SJCRH30 (cell line): ENCODE data around the gene VPS13D. TPM values are rescaled to one million over a fixed set of nuclear protein-coding genes. Genes with fewer than 3 reads are reported as not detected.

ENCODE experiments used
- DNase-seq, 2 experiments: peaks; one replicate each; pipeline ENCODE4 v3.0.0-alpha.2; 2015 to 2020
- H3K27ac ChIP-seq: fragments of 250-450 bp; sonication (Bioruptor Pico); 2 replicates; pipeline ENCODE4 v1.5.1; 2020; ENCODE audit warnings: mild to moderate bottlenecking, moderate library complexity
- H3K27me3 ChIP-seq: fragments of 250-450 bp; sonication (Bioruptor Pico); 2 replicates; pipeline ENCODE4 v1.5.1; 2020; ENCODE audit warnings: mild to moderate bottlenecking, moderate library complexity
- H3K36me3 ChIP-seq: fragments of 250-450 bp; sonication (Bioruptor Pico); 2 replicates; pipeline ENCODE4 v1.5.1; 2020; ENCODE audit warnings: mild to moderate bottlenecking, moderate library complexity
- H3K4me1 ChIP-seq: fragments of 250-450 bp; sonication (Bioruptor Pico); 2 replicates; pipeline ENCODE4 v1.5.1; 2020; ENCODE audit warnings: mild to moderate bottlenecking, moderate library complexity
- H3K4me3 ChIP-seq: fragments of 250-450 bp; sonication (Bioruptor Pico); 2 replicates; pipeline ENCODE4 v1.5.1; 2020; ENCODE audit warnings: mild to moderate bottlenecking, moderate library complexity
- H3K9me3 ChIP-seq: fragments of 250-450 bp; sonication (Bioruptor Pico); replicated peaks from 2 replicates; pipeline ENCODE4 v1.5.1; 2020; ENCODE audit warnings: mild to moderate bottlenecking, moderate library complexity
- total RNA-seq: library from RNA; depleted of rRNA; stranded (reverse); fragments of >200 nt; shearing (Covaris generic); gene quantifications from 2 replicates; pipeline ENCODE4 v1.2.3, GENCODE V29; 2014

The VPS13D gene
- total RNA-seq, 1 experiment from 2014 or later: 33.1 TPM

DNA sequence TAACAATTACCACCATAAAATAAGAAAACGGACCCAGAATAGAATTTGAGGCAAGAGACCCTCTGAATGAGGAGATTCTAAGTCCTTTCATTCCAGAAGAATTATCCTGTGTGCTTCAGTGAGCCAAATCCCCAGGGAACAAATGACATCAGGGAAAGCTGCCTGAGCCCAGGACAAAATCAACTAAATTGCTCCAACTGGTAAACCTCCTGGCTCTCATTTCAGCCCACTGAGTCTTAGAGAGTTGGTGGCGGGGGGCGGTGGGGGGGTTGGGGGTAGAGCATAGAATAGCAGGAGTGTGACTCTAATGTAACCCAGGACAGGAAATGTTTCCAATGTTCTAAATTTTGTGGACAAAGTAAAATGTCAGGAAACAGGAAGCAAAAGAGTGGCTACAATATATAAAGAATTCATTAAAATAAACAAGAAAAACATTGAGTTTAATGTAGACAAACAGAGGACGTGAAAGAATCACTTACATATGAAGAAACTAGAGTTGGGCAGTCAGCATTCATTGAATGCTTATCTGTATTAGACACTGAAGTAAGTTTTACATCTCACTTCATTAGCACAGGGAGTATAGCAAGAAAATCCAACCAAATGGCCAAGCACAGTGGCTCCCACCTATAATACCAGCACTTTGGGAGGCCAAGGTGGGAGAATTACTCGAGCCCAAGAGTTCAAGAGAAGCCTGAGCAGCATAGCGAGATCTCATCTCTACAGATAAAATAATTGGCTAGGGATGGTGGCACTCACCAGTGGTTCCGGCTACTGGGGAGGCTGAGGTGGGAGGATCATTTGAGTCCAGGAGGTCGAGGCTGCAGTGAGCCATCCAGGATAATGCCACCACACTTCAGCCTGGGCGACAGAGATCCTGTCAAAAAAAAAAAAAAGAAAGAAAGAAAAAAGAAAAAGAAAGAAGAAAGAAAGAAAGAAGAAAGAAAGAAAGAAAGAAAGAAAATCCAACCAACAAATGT is 313.1 kb downstream of the VPS13D start:
- no peaks in the 10 kb centered on the region for H3K9me3 ChIP-seq
- H3K4me3 ChIP-seq: no peak overlapping the region
- H3K36me3 ChIP-seq: no peaks in the 10 kb centered on the region
- H3K27me3 ChIP-seq: no peaks in the 10 kb centered on the region
- no peak overlapping the region for H3K27ac ChIP-seq
- DNase-seq: peak in 1 of 2 experiments; percentile 38
- peaks cover 21% of the 10 kb centered on the region for H3K4me1 ChIP-seq

DNA sequence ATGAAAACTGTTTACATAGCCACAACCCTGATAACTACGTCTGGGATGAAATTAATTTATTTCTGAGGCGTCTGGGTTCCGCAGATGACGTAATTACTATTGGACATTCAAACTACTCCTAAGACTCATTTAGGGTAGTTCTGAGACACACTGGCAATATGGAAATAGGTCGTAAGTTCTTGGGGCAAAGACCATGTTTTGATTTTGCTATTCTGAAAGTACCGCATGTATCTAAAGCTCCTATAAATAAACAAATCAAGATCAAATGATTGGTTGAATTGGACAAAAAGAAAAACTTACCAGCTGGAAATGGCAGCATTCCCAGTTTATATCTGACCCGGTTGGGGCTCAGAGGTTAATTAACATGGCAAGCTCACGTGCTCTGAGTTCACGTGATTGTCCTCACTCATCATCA is 313.9 kb downstream of the VPS13D start:
- H3K9me3 ChIP-seq: no peaks in the 10 kb centered on the region
- H3K4me1 ChIP-seq: peaks cover 28% of the 10 kb centered on the region
- no peak overlapping the region for H3K4me3 ChIP-seq
- no peak for DNase-seq
- no peak overlapping the region for H3K27ac ChIP-seq
- H3K27me3 ChIP-seq: no peaks in the 10 kb centered on the region
- H3K36me3 ChIP-seq: no peaks in the 10 kb centered on the region

GRCh38 chr1:12544357-12544756 is 314.5 kb downstream of the VPS13D start:
- H3K27ac ChIP-seq: no peak overlapping the region
- no peaks in the 10 kb centered on the region for H3K27me3 ChIP-seq
- no peaks in the 10 kb centered on the region for H3K9me3 ChIP-seq
- no peaks in the 10 kb centered on the region for H3K36me3 ChIP-seq
- H3K4me3 ChIP-seq: no peak overlapping the region
- DNase-seq: no peak
- peaks cover 33% of the 10 kb centered on the region for H3K4me1 ChIP-seq

DNA sequence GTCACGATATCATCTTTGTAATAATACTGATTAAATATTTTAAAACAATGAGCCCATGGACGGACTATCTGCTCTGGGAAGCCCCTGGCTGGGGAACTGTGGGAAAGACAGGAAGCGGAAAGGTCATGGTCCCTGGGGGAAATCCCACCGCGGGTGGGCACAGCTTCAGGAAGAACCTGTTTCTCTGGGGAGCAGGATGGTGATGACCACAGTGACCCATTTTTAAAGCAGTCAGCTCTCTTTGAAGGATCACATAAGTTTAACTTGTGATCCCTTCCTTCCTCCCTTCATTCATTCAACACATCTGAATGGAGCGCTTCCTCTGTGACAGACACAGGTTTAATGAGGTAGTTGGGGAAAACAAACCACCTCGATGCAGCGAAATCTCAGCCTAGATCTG is 315.2 kb downstream of the VPS13D start:
- no peaks in the 10 kb centered on the region for H3K36me3 ChIP-seq
- H3K4me3 ChIP-seq: no peak overlapping the region
- DNase-seq: no peak
- peaks cover 37% of the 10 kb centered on the region for H3K4me1 ChIP-seq
- no peaks in the 10 kb centered on the region for H3K9me3 ChIP-seq
- H3K27ac ChIP-seq: no peak overlapping the region
- H3K27me3 ChIP-seq: no peaks in the 10 kb centered on the region

DNA sequence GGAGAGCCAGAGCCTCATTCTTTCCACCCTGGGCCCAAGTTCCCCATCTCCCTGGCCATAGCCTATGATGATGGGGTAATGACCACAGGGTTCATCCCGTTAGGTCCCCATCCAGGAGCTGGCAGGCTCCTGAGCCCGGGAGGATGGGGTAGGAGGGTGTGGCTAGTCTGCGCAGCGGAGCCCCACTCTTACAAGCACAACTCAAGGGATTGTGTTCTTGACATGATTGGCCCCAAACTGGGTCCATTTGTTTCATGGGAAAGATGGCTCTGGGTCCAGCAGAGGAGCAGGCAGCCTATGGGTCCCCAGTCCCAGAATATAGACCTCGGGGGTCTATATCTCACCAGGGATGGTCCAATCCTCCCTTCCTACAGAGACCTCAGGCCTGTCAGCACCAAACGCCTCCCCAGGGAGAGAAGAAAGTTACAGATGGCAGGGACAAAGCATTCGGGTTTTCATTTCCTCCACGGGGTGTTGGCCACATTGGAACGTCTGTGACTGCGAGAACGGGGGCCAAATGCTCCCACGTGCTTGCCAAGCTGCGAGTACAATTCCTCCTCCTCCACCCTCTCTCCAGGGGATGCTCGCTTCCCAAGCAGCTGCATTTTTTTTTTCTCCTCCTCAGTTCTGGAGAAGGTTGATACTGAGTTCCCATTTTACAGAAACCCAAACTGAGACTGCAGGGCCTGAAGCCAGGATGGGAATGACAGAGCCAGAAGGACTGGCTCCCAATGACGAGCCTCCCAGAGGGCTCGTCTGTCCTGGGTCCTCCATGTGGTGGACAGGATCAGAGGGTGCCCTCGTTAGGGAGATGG is 317.1 kb downstream of the VPS13D start:
- Histone ChIP-seq H3K4me3 (no peak overlapping the region), H3K27me3 (no peaks in the 10 kb centered on the region), H3K4me1 (peaks cover 37% of the 10 kb centered on the region), H3K36me3 (no peaks in the 10 kb centered on the region), H3K9me3 (no peaks in the 10 kb centered on the region), H3K27ac (no peak overlapping the region)
- no peak for DNase-seq

DNA sequence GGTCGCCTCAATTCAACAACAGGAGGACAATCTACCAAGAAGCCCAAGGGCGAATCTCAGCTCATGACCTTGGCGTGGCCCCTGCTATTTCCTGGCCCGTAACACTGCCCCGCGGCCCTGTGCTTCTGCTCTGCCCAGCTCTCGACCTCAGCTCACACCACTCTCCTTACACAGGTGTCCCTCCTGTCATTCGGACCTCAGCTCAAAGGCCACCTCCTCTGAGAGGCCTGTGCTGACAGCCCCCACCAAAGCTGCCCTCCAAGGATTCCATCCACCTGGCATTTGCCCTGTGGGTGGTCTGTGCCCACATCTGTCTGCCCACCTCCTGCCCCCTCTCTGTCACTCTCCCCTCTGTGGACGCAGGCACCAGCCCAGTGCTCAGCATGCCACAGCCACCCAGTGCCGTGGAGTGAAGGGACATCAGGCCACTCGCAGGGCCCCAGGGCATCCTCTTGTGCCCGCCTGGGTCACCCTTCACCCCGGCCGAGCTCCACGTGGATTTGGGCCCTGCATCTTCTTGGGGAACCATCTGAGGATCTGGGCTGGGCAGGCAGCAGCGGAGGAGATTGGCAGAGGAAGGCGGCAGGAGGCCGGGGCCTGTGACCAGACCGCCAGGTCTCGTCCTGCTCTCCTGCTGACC is 317.9 kb downstream of the VPS13D start:
- no peak for DNase-seq
- Histone ChIP-seq H3K4me1 (peaks cover 37% of the 10 kb centered on the region), H3K9me3 (no peaks in the 10 kb centered on the region), H3K27ac (no peak overlapping the region), H3K36me3 (no peaks in the 10 kb centered on the region), H3K4me3 (no peak overlapping the region), H3K27me3 (no peaks in the 10 kb centered on the region)

- Histone ChIP-seq H3K36me3 (no peaks in the 10 kb centered on the region), H3K4me1 (peaks cover 44% of the 10 kb centered on the region), H3K27me3 (no peaks in the 10 kb centered on the region), H3K27ac (peak overlapping the region; percentile 96), H3K4me3 (peak overlapping the region; percentile 37), H3K9me3 (no peaks in the 10 kb centered on the region)
- DNase-seq: no peak
Observed at GRCh38 chr1:12548279-12548972, 318.6 kb downstream of the VPS13D start.

DNA sequence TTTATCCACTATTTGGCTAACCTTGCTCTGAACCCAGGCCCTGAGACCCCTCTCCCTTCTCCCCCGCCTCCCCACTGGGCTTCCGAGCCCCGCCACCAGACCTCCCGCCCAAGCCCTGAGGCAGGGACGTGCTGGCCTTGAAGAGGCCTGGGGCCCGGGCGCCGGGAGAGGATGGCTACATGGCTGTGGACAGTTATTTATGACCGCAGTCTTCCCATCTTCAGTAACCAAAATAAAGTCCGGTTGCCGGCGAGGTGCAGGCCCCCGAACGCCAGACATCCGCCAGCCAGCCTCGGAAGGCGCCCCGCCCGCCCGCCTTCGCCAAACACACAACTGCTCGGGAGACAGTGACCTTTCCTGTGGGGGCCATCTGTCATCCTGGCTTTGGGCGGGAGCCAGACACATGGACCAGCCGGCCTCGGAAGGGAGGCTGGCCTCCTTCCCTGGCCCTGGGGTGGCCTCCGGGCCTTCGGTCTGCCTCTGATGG is 319.2 kb downstream of the VPS13D start:
- H3K4me1 ChIP-seq: peaks cover 50% of the 10 kb centered on the region
- DNase-seq: peak; percentile 87 to 88
- H3K27me3 ChIP-seq: no peaks in the 10 kb centered on the region
- no peaks in the 10 kb centered on the region for H3K36me3 ChIP-seq
- H3K4me3 ChIP-seq: peak overlapping the region; percentile 37
- peak overlapping the region; percentile 96 for H3K27ac ChIP-seq
- no peaks in the 10 kb centered on the region for H3K9me3 ChIP-seq

DNA sequence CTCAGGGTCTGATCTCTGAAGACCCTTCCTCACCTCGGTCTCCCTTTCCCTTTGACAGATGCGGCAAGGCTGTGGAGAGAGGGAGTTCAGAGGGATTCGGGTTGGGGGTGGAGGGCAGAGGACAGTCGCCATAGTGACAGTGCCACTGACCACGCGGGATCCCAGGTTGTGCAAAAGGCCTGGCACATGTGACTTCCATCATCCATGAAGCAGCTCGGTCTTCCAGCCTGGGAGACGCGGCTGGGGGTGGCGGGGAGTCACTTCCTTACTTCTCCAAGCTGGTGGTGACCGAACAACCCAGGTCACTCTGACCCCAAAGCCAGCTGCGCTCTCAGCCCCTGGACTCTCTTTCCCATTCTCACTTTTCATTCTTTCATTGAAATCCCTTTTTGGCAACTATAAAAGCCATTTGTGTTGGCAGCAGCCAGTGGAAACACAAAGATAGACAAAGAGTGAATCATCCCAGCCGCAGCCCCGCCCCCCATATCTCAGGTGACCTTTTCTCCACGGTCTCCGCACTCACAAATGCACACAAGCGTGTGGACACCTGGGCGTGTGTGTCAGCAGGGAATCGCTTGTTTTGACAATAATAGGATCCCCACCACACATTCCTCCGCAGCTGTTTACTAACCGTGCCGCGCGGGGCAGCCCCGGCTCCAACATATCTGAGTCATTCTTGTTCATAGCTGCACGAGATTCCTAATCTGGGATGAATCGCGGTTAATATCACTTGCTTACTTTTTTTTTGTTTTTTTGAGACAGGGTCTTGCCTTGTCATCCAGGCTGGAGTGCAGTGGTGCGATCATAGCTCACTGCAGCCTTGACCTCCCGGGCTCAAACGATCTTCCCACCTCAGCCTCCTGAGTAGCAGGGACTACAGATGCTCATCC is 319.9 kb downstream of the VPS13D start:
- peak; percentile 98 for DNase-seq
- Histone ChIP-seq H3K27ac (peak overlapping the region; percentile 96), H3K27me3 (no peaks in the 10 kb centered on the region), H3K4me1 (peaks cover 50% of the 10 kb centered on the region), H3K36me3 (no peaks in the 10 kb centered on the region), H3K9me3 (no peaks in the 10 kb centered on the region), H3K4me3 (peak overlapping the region; percentile 37)

- no peak overlapping the region for H3K27ac ChIP-seq
- DNase-seq: no peak
- no peak overlapping the region for H3K4me3 ChIP-seq
- no peaks in the 10 kb centered on the region for H3K36me3 ChIP-seq
- H3K27me3 ChIP-seq: no peaks in the 10 kb centered on the region
- H3K9me3 ChIP-seq: no peaks in the 10 kb centered on the region
- peaks cover 55% of the 10 kb centered on the region for H3K4me1 ChIP-seq
Observed at GRCh38 chr1:12551584-12551983, 321.8 kb downstream of the VPS13D start.

- no peak for DNase-seq
- Histone ChIP-seq H3K27ac (peak overlapping the region; percentile 76), H3K27me3 (no peaks in the 10 kb centered on the region), H3K9me3 (no peaks in the 10 kb centered on the region), H3K36me3 (no peaks in the 10 kb centered on the region), H3K4me1 (peaks cover 62% of the 10 kb centered on the region), H3K4me3 (no peak overlapping the region)
Observed at GRCh38 chr1:12552111-12552888, 322.5 kb downstream of the VPS13D start.

DNA sequence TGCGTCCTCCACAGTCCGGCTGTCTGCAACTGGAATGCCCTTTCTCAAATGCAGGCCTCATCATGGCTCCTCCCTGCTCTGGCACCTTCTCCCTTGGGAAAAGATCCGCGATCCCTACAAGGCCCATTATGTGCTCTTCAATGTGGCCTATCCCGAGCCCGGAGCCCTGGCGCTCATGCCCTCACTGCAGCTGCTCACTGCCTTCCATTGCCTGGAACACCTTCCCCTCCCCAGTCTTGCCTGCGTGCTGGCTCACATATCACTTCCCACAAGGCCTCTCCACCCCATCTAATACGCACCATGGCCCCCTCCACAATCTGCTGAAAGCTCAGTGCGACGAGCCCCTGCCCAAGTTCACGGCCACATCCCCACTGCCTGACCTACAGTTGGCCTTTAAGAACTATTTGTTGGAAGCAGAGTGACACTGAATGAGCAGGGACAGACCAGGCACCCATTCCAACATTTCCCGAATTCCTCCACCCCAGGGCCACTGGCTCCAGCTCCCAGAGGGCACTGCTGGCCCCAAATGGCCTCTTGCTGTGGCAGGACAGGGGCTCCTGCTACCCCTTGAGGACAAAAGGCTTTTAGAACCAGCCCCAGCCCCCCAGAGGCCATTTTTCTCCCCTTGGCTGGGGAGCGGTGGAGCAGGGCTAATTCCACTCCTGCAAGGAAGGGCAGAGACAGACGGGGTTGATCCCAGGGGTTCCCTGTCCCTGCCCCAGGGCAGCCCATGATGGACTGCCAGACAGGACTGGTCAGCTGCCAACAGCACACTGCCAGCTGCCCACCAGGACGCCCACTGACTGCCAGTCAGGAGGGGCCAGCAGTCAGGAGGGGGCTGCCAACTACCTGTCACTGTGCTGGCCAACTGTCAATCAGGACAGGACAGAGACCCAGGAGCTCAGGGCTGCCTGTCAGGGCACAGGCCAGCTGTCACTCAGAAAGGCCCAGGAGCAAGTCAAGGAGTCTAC is 323.4 kb downstream of the VPS13D start:
- no peaks in the 10 kb centered on the region for H3K9me3 ChIP-seq
- H3K36me3 ChIP-seq: no peaks in the 10 kb centered on the region
- H3K4me1 ChIP-seq: peaks cover 56% of the 10 kb centered on the region
- no peak overlapping the region for H3K4me3 ChIP-seq
- peak overlapping the region; percentile 76 for H3K27ac ChIP-seq
- DNase-seq: peak; percentile 88 to 90
- H3K27me3 ChIP-seq: no peaks in the 10 kb centered on the region
